ENCODE data around the gene SLC35F2.

SLC35F2 gene

GRCh38 chr11:107751082-107751481 is 107.5 kb downstream of the SLC35F2 start:
- H3K79me2 ChIP-seq (ENCODE audit: control insufficient read depth, insufficient read depth, low read length, poor library complexity) = no peaks in the 10 kb centered on the region

DNA sequence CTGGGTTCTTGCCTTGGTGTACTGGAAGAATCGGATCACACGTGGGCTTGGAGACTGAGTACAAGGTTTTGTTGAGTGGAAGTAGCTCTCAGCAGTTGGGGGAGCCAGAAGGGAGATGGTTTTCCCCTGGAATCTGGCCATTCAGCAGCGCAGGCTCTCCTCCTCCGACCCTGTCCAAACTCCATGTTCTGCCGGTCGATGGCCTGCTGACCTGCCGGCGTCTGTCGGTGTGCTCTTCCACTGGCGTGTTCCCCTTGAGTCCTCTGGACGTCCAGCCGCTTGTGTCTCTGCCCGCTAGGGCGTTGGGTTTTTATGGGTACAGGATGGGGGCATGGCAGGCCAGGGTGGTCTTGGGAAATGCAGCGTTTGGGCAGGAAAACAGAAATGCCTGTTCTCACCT is 108.3 kb downstream of the SLC35F2 start:
- Histone ChIP-seq H2AK5ac (ENCODE audit: low read length) (no peak overlapping the region), H3K18ac (ENCODE audit: low read length) (no peak overlapping the region), H3K14ac (ENCODE audit: low read length) (no peak overlapping the region), H2BK120ac (ENCODE audit: insufficient read depth, low read length, poor library complexity) (no peak overlapping the region), H2BK12ac (ENCODE audit: low read length) (no peak overlapping the region), H3K79me1 (ENCODE audit: low read length) (no peaks in the 10 kb centered on the region), H4K12ac (ENCODE audit: low read depth, low read length) (no peak overlapping the region), H3K4me3 (ENCODE audit: low read depth, low read length) (peak overlapping the region; percentile 30), H2BK5ac (ENCODE audit: low read depth, low read length, poor library complexity) (no peak overlapping the region), H3K27ac (ENCODE audit: low read depth, low read length) (no peak overlapping the region), H4K91ac (ENCODE audit: low read depth, low read length) (no peak overlapping the region), H3K36me3 (ENCODE audit: control insufficient read depth in 1 of 2, insufficient read depth in 2 of 2, low read length in 2 of 2) (no peaks in the 10 kb centered on the region), H2AFZ (ENCODE audit: insufficient read depth, low read length, poor library complexity) (no peak overlapping the region), H3K4ac (ENCODE audit: low read depth, low read length) (no peak overlapping the region), H3K23ac (ENCODE audit: low read length) (no peak overlapping the region), H3K4me1 (ENCODE audit: control insufficient read depth in 1 of 2, insufficient read depth in 2 of 2, low read length in 2 of 2) (peaks cover 0 to 6% of the 10 kb centered on the region in 2 experiments), H3K9ac (ENCODE audit: low read length) (no peak overlapping the region), H4K8ac (ENCODE audit: low read depth, low read length) (no peak overlapping the region), H3K9me3 (ENCODE audit: insufficient read depth, low read depth, low read length) (no peaks in the 10 kb centered on the region), H3K27me3 (ENCODE audit: insufficient read depth, low read length) (no peaks in the 10 kb centered on the region), H3K4me2 (ENCODE audit: low read length) (no peak overlapping the region), H3K79me2 (ENCODE audit: control insufficient read depth, insufficient read depth, low read length, poor library complexity) (no peaks in the 10 kb centered on the region)
- no CpG with 5 or more reads among the region's 15 CpGs for WGBS (ENCODE audit: extremely low coverage, insufficient coverage, insufficient read length)
- no peak for DNase-seq

More at GRCh38 chr11:107751082-107751481, 107.5 kb downstream of the SLC35F2 start:
- Histone ChIP-seq H4K91ac (ENCODE audit: low read depth, low read length) (no peak overlapping the region), H3K23ac (ENCODE audit: low read length) (no peak overlapping the region), H3K4me1 (ENCODE audit: control insufficient read depth in 1 of 2, insufficient read depth in 2 of 2, low read length in 2 of 2) (peaks cover 0 to 6% of the 10 kb centered on the region in 2 experiments), H3K14ac (ENCODE audit: low read length) (no peak overlapping the region), H3K79me1 (ENCODE audit: low read length) (no peaks in the 10 kb centered on the region), H2AFZ (ENCODE audit: insufficient read depth, low read length, poor library complexity) (no peak overlapping the region), H3K9ac (ENCODE audit: low read length) (no peak overlapping the region), H3K36me3 (ENCODE audit: control insufficient read depth in 1 of 2, insufficient read depth in 2 of 2, low read length in 2 of 2) (no peaks in the 10 kb centered on the region), H4K12ac (ENCODE audit: low read depth, low read length) (no peak overlapping the region), H4K8ac (ENCODE audit: low read depth, low read length) (no peak overlapping the region), H3K4me3 (ENCODE audit: low read depth, low read length) (no peak overlapping the region), H3K27me3 (ENCODE audit: insufficient read depth, low read length) (no peaks in the 10 kb centered on the region), H3K4me2 (ENCODE audit: low read length) (no peak overlapping the region), H3K9me3 (ENCODE audit: insufficient read depth, low read depth, low read length) (no peaks in the 10 kb centered on the region), H3K4ac (ENCODE audit: low read depth, low read length) (no peak overlapping the region), H3K18ac (ENCODE audit: low read length) (no peak overlapping the region), H2BK120ac (ENCODE audit: insufficient read depth, low read length, poor library complexity) (no peak overlapping the region), H2AK5ac (ENCODE audit: low read length) (no peak overlapping the region), H3K27ac (ENCODE audit: low read depth, low read length) (no peak overlapping the region), H2BK12ac (ENCODE audit: low read length) (no peak overlapping the region), H2BK5ac (ENCODE audit: low read depth, low read length, poor library complexity) (no peak overlapping the region)
- WGBS (ENCODE audit: extremely low coverage, insufficient coverage, insufficient read length) = no CpG with 5 or more reads among the region's 9 CpGs
- no peak for DNase-seq

DNA sequence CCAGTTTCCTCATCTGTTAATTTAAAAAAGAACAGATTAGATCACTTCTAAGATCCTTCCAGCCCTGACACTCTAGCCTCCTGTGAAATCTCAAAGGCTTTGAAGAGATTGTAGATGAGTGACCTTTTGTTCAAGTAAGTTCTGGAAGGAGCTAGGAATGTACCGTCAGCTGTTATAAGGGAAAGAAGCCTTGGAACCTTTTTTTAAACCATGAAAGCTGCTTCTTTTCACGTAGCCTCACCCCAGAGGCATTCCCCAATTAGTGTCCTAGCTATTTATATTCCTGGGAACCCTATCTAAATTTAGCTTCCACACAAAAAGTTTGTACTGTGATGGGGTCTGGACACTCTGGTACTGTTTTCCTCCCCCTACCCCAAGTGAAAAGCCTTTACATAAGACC is 111.0 kb downstream of the SLC35F2 start:
- Histone ChIP-seq H3K27me3 (ENCODE audit: insufficient read depth, low read length) (no peaks in the 10 kb centered on the region), H3K79me2 (ENCODE audit: control insufficient read depth, insufficient read depth, low read length, poor library complexity) (no peaks in the 10 kb centered on the region), H3K79me1 (ENCODE audit: low read length) (no peaks in the 10 kb centered on the region), H3K4me3 (ENCODE audit: low read depth, low read length) (no peak overlapping the region), H3K27ac (ENCODE audit: low read depth, low read length) (peak overlapping the region; percentile 60), H3K23ac (ENCODE audit: low read length) (no peak overlapping the region), H3K18ac (ENCODE audit: low read length) (no peak overlapping the region), H3K4ac (ENCODE audit: low read depth, low read length) (no peak overlapping the region), H3K4me2 (ENCODE audit: low read length) (no peak overlapping the region), H2BK12ac (ENCODE audit: low read length) (no peak overlapping the region), H2BK5ac (ENCODE audit: low read depth, low read length, poor library complexity) (no peak overlapping the region), H2AK5ac (ENCODE audit: low read length) (no peak overlapping the region), H3K9ac (ENCODE audit: low read length) (no peak overlapping the region), H3K36me3 (ENCODE audit: control insufficient read depth in 1 of 2, insufficient read depth in 2 of 2, low read length in 2 of 2) (no peaks in the 10 kb centered on the region), H3K4me1 (ENCODE audit: control insufficient read depth in 1 of 2, insufficient read depth in 2 of 2, low read length in 2 of 2) (peaks cover 0 to 6% of the 10 kb centered on the region in 2 experiments), H3K9me3 (ENCODE audit: insufficient read depth, low read depth, low read length) (no peaks in the 10 kb centered on the region), H2AFZ (ENCODE audit: insufficient read depth, low read length, poor library complexity) (no peak overlapping the region), H4K8ac (ENCODE audit: low read depth, low read length) (no peak overlapping the region), H2BK120ac (ENCODE audit: insufficient read depth, low read length, poor library complexity) (no peak overlapping the region), H4K12ac (ENCODE audit: low read depth, low read length) (no peak overlapping the region), H4K91ac (ENCODE audit: low read depth, low read length) (no peak overlapping the region), H3K14ac (ENCODE audit: low read length) (no peak overlapping the region)
- WGBS (ENCODE audit: extremely low coverage, insufficient coverage, insufficient read length) = no CpG with 5 or more reads among the region's 2 CpGs
- DNase-seq = no peak

- no peak for DNase-seq
- Histone ChIP-seq H2BK5ac (ENCODE audit: low read depth, low read length, poor library complexity) (no peak overlapping the region), H2AFZ (ENCODE audit: insufficient read depth, low read length, poor library complexity) (no peak overlapping the region), H3K14ac (ENCODE audit: low read length) (no peak overlapping the region), H3K4me2 (ENCODE audit: low read length) (no peak overlapping the region), H4K91ac (ENCODE audit: low read depth, low read length) (no peak overlapping the region), H3K79me2 (ENCODE audit: control insufficient read depth, insufficient read depth, low read length, poor library complexity) (no peaks in the 10 kb centered on the region), H3K18ac (ENCODE audit: low read length) (no peak overlapping the region), H3K4me3 (ENCODE audit: low read depth, low read length) (no peak overlapping the region), H3K36me3 (ENCODE audit: control insufficient read depth in 1 of 2, insufficient read depth in 2 of 2, low read length in 2 of 2) (no peaks in the 10 kb centered on the region), H4K12ac (ENCODE audit: low read depth, low read length) (no peak overlapping the region), H2BK12ac (ENCODE audit: low read length) (no peak overlapping the region), H2BK120ac (ENCODE audit: insufficient read depth, low read length, poor library complexity) (no peak overlapping the region), H3K79me1 (ENCODE audit: low read length) (peaks cover 7% of the 10 kb centered on the region), H4K8ac (ENCODE audit: low read depth, low read length) (no peak overlapping the region), H3K4ac (ENCODE audit: low read depth, low read length) (no peak overlapping the region), H2AK5ac (ENCODE audit: low read length) (no peak overlapping the region), H3K9ac (ENCODE audit: low read length) (no peak overlapping the region), H3K27ac (ENCODE audit: low read depth, low read length) (no peak overlapping the region), H3K4me1 (ENCODE audit: control insufficient read depth in 1 of 2, insufficient read depth in 2 of 2, low read length in 2 of 2) (peaks cover 7 to 11% of the 10 kb centered on the region in 2 experiments), H3K9me3 (ENCODE audit: insufficient read depth, low read depth, low read length) (no peaks in the 10 kb centered on the region), H3K27me3 (ENCODE audit: insufficient read depth, low read length) (no peaks in the 10 kb centered on the region), H3K23ac (ENCODE audit: low read length) (no peak overlapping the region)
- no CpG with 5 or more reads among the region's 3 CpGs for WGBS (ENCODE audit: extremely low coverage, insufficient coverage, insufficient read length)
These were observed 113.9 kb downstream of the SLC35F2 start for GRCh38 chr11:107744736-107745135.
